Measurements from ENCODE around the gene NDUFA13.

NDUFA13 gene

GRCh38 chr19:19530889-19531288 is 14.9 kb downstream of the NDUFA13 start:
- H3K4me1 Mint-ChIP-seq (ENCODE audit: low read depth) = peaks cover 12% of the 10 kb centered on the region
- H3K4me3 Mint-ChIP-seq = no peak overlapping the region
- H3K36me3 Mint-ChIP-seq (ENCODE audit: low read depth) = peaks cover 52% of the 10 kb centered on the region
- no peak for DNase-seq
- H3K9me3 Mint-ChIP-seq = no peaks in the 10 kb centered on the region
- H3K27me3 Mint-ChIP-seq = no peaks in the 10 kb centered on the region
- peak overlapping the region; percentile 60 for H3K27ac Mint-ChIP-seq

GRCh38 chr19:19531951-19532805 is 16.2 kb downstream of the NDUFA13 start:
- H3K36me3 Mint-ChIP-seq (ENCODE audit: low read depth) = peaks cover 40% of the 10 kb centered on the region
- H3K27me3 Mint-ChIP-seq = no peaks in the 10 kb centered on the region
- H3K27ac Mint-ChIP-seq = peak overlapping the region; percentile 79
- H3K9me3 Mint-ChIP-seq = no peaks in the 10 kb centered on the region
- H3K4me3 Mint-ChIP-seq = no peak overlapping the region
- DNase-seq = peak; percentile 92
- H3K4me1 Mint-ChIP-seq (ENCODE audit: low read depth) = peaks cover 7% of the 10 kb centered on the region

- Mint-ChIP-seq H3K36me3 (ENCODE audit: low read depth) (peaks cover 31% of the 10 kb centered on the region), H3K27me3 (no peaks in the 10 kb centered on the region), H3K4me1 (ENCODE audit: low read depth) (peaks cover 11% of the 10 kb centered on the region), H3K4me3 (no peak overlapping the region), H3K27ac (no peak overlapping the region), H3K9me3 (no peaks in the 10 kb centered on the region)
- no peak for DNase-seq
Observed at GRCh38 chr19:19532806-19533701, 17.0 kb downstream of the NDUFA13 start.

- no peak overlapping the region for H3K4me3 Mint-ChIP-seq
- peaks cover 16% of the 10 kb centered on the region for H3K4me1 Mint-ChIP-seq (ENCODE audit: low read depth)
- H3K9me3 Mint-ChIP-seq = no peaks in the 10 kb centered on the region
- no peak overlapping the region for H3K27ac Mint-ChIP-seq
- peaks cover 4% of the 10 kb centered on the region for H3K27me3 Mint-ChIP-seq
- H3K36me3 Mint-ChIP-seq (ENCODE audit: low read depth) = peaks cover 25% of the 10 kb centered on the region
- no peak for DNase-seq
Observed at GRCh38 chr19:19533841-19534240, 17.8 kb downstream of the NDUFA13 start.

- no peaks in the 10 kb centered on the region for H3K9me3 Mint-ChIP-seq
- H3K36me3 Mint-ChIP-seq (ENCODE audit: low read depth) = peaks cover 16% of the 10 kb centered on the region
- H3K27ac Mint-ChIP-seq = no peak overlapping the region
- DNase-seq = no peak
- peaks cover 7% of the 10 kb centered on the region for H3K27me3 Mint-ChIP-seq
- H3K4me1 Mint-ChIP-seq (ENCODE audit: low read depth) = peaks cover 19% of the 10 kb centered on the region
- no peak overlapping the region for H3K4me3 Mint-ChIP-seq
Observed at GRCh38 chr19:19534556-19535265, 18.7 kb downstream of the NDUFA13 start.

GRCh38 chr19:19535311-19536191 is 19.5 kb downstream of the NDUFA13 start:
- H3K9me3 Mint-ChIP-seq = no peaks in the 10 kb centered on the region
- DNase-seq = no peak
- peak overlapping the region; percentile 67 for H3K27ac Mint-ChIP-seq
- H3K4me3 Mint-ChIP-seq = no peak overlapping the region
- peaks cover 13% of the 10 kb centered on the region for H3K36me3 Mint-ChIP-seq (ENCODE audit: low read depth)
- peaks cover 7% of the 10 kb centered on the region for H3K27me3 Mint-ChIP-seq
- peaks cover 20% of the 10 kb centered on the region for H3K4me1 Mint-ChIP-seq (ENCODE audit: low read depth)

GRCh38 chr19:19537075-19538048 is 21.3 kb downstream of the NDUFA13 start:
- peaks cover 24% of the 10 kb centered on the region for H3K4me1 Mint-ChIP-seq (ENCODE audit: low read depth)
- peaks cover 7% of the 10 kb centered on the region for H3K27me3 Mint-ChIP-seq
- H3K36me3 Mint-ChIP-seq (ENCODE audit: low read depth) = no peaks in the 10 kb centered on the region
- no peak overlapping the region for H3K4me3 Mint-ChIP-seq
- no peak for DNase-seq
- H3K9me3 Mint-ChIP-seq = no peaks in the 10 kb centered on the region
- peak overlapping the region; percentile 56 for H3K27ac Mint-ChIP-seq

- Mint-ChIP-seq H3K27me3 (peaks cover 7% of the 10 kb centered on the region), H3K9me3 (no peaks in the 10 kb centered on the region), H3K4me1 (ENCODE audit: low read depth) (peaks cover 24% of the 10 kb centered on the region), H3K36me3 (ENCODE audit: low read depth) (no peaks in the 10 kb centered on the region), H3K4me3 (peak within 1 kb of the TSS; percentile 30), H3K27ac (peak within 1 kb of the TSS; percentile 71)
- peak; percentile 64 for DNase-seq
Observed at GRCh38 chr19:19538061-19538784, 22.2 kb downstream of the NDUFA13 start, which contains the start of gene CILP2. Gene CILP2, plus strand, starts transcription at chr19:19538265. Its CDS starts 85 bp downstream, at chr19:19538350.

- peaks cover 7% of the 10 kb centered on the region for H3K27me3 Mint-ChIP-seq
- H3K9me3 Mint-ChIP-seq = no peaks in the 10 kb centered on the region
- DNase-seq = no peak
- H3K36me3 Mint-ChIP-seq (ENCODE audit: low read depth) = no peaks in the 10 kb centered on the region
- H3K4me1 Mint-ChIP-seq (ENCODE audit: low read depth) = peaks cover 24% of the 10 kb centered on the region
- peak overlapping the region; percentile 71 for H3K27ac Mint-ChIP-seq
- peak overlapping the region; percentile 30 for H3K4me3 Mint-ChIP-seq
Observed at GRCh38 chr19:19538785-19539166, 22.8 kb downstream of the NDUFA13 start.

GRCh38 chr19:19539698-19540063 is 23.7 kb downstream of the NDUFA13 start:
- DNase-seq = no peak
- H3K27me3 Mint-ChIP-seq = peaks cover 7% of the 10 kb centered on the region

GRCh38 chr19:19540064-19540714 is 24.2 kb downstream of the NDUFA13 start:
- peaks cover 7% of the 10 kb centered on the region for H3K27me3 Mint-ChIP-seq
- H3K4me1 Mint-ChIP-seq (ENCODE audit: low read depth) = peaks cover 24% of the 10 kb centered on the region
- H3K4me3 Mint-ChIP-seq = peak overlapping the region; percentile 60
- H3K36me3 Mint-ChIP-seq (ENCODE audit: low read depth) = no peaks in the 10 kb centered on the region
- H3K9me3 Mint-ChIP-seq = no peaks in the 10 kb centered on the region
- H3K27ac Mint-ChIP-seq = peak overlapping the region; percentile 73
- DNase-seq = peak; percentile 78

More at GRCh38 chr19:19539698-19540063, 23.7 kb downstream of the NDUFA13 start:
- no peaks in the 10 kb centered on the region for H3K9me3 Mint-ChIP-seq
- no peaks in the 10 kb centered on the region for H3K36me3 Mint-ChIP-seq (ENCODE audit: low read depth)
- H3K27ac Mint-ChIP-seq = no peak overlapping the region
- peaks cover 24% of the 10 kb centered on the region for H3K4me1 Mint-ChIP-seq (ENCODE audit: low read depth)
- no peak overlapping the region for H3K4me3 Mint-ChIP-seq
